AG09319 (cell line): ENCODE results near the gene RAD51D.

Source experiments
- DNase-seq: peaks from one replicate; pipeline ENCODE4 v3.0.0-alpha.2; 2010; ENCODE audit warnings: low read depth; ENCODE audit errors: extremely low read depth
- TF ChIP-seq, protein P1 (sequence below): IDR thresholded peaks from 2 replicates; pipeline ENCODE4 v1.5.1; 2011; ENCODE audit warnings: low read depth, mild to moderate bottlenecking, inconsistent platforms, low read length, moderate library complexity

Gene RAD51D

DNA sequence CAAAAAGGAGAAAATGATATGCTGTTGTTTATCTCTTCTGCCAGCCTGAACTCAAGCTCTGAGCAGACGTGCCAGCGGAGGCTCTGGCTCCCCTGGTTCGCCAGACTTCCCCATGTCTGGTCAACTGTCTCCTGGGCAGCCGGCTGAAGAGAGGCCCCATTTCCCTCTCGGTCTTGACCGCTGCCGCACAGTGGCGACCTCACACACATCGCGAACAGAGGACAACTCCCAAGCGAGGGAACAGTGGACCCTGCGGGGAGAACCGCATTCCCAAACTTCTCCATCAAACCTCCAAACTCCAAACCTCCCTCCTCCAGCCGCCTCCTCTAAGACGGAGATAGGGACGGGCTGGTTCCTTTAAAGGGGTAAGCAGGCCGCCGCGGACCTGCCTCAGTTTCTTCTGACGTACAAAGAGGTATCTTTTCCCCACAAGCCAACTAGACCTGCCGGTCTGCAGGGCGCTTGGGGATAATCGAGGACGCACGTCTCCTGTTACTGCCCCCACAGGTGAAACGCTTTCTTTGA, 31.2 kb downstream of the RAD51D start:
- TF ChIP-seq, protein P1, sequence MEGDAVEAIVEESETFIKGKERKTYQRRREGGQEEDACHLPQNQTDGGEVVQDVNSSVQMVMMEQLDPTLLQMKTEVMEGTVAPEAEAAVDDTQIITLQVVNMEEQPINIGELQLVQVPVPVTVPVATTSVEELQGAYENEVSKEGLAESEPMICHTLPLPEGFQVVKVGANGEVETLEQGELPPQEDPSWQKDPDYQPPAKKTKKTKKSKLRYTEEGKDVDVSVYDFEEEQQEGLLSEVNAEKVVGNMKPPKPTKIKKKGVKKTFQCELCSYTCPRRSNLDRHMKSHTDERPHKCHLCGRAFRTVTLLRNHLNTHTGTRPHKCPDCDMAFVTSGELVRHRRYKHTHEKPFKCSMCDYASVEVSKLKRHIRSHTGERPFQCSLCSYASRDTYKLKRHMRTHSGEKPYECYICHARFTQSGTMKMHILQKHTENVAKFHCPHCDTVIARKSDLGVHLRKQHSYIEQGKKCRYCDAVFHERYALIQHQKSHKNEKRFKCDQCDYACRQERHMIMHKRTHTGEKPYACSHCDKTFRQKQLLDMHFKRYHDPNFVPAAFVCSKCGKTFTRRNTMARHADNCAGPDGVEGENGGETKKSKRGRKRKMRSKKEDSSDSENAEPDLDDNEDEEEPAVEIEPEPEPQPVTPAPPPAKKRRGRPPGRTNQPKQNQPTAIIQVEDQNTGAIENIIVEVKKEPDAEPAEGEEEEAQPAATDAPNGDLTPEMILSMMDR: peak; percentile 11
- DNase-seq: no peak

DNA sequence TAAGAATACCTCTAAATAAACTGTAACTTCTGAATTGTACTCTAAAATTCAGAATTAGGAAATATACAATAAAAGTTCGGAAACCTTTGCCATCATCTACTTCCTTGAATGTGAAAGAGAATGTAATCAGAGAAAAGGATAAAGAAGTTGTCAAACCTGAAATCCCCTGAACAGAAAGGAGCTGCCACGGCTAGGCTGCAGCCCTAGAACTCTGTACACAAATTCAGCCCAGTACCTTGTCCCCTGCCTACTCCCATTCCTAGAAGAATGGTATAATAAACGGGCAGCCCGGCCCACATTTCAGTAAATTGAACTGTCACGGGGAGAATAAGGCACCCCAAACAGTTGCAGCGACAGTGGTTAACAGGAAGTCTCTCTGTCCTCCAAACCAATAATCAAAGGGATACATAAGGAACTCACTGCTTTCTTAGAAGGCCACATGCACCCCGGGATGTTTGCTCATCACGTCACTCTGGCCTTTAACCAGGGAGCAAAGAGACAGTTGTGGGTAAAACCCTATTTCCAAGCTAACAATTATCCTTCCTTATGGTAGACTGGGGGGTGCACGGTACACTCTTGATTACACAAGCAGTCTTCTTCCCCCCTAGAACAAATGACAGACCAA, 31.8 kb downstream of the RAD51D start:
- TF ChIP-seq, protein P1: no peak
- DNase-seq: no peak

DNA sequence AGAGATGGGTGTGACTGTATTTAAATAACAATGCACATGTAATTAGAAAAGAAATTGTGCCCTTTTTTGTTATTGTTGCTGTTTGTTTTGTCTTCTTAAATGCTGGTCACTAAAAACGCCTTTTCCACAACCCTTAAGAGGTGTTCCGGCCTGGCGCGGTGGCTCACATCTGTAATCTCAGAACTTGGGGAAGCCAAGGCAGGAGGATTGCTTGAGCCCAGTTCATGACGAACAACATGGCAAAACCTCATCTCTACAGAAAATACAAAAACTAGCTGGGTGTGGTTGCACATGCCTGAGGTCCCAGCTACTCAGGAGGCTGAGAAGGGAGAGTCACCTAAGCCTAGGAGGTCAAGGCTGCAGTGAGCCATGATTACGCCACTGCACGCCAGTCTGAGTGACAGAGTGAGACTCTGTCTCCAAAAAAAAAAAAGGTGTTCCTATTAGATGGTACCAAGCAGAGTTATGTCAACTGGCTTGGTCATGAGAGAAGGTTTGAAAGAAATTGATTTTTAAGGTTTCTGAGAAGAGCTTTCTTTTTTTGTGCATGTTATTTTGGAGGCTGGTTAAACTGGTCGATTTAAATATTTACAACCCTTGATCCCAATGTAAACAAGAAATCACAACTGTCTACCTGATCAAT, 32.6 kb downstream of the RAD51D start:
- DNase-seq: no peak
- TF ChIP-seq, protein P1: no peak

DNA sequence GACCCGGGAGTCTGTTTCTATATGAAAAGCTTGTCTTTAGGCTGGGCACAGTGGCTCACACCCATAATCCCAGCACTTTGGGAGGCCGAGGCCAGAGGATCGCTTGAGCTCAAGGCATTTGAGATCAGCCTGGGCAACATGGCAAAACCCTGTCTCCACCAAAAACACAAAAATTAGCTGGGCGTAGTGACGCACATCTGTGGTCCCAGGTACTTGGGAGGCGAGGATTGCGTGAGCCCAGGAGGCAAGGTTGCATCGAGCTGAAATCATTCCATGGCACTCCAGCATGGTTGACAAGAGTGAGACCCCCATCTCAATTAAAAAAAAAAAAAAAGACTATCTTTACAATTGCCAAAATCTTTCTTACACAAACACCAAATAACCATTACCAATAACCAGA, 33.5 kb downstream of the RAD51D start:
- TF ChIP-seq, protein P1: no peak
- DNase-seq: no peak

DNA sequence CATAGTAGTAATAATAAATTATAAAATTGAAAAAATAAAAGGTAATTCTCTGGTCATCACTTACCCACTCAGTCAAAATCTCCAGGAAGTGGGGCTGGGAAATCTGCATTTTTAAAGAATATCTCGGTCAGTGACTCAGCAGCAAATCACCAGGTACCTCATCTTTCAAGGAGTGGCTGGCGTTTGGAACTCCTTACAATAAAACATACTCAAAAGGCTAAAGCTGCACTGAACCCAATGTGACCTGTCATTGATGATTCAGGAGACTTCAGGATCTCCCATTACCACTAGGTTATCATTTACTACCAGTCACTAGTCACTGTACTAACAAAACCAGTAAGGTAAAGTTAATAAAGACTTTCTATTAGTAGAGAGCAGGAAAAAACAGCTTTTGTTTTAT, 34.7 kb downstream of the RAD51D start:
- DNase-seq: no peak
- TF ChIP-seq, protein P1: no peak

DNA sequence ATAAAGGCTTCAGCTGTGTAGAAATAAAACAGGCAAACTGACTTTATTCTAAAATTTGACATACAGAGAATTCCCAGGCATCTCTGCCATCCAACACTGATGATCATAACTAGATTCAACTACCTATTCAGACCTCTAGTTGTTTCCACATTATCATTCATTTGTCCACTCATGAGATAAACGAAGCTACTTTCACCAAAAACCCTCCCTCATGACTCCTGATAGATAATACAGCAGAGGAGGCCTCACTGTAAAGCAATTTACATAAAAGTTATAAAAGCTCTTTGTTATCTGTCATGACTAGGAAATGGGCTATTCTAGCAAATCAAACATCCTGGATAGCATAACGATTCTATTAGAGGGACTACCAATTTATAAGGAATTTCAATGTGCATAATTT, 36.6 kb downstream of the RAD51D start:
- DNase-seq: no peak
- TF ChIP-seq, protein P1: no peak

DNA sequence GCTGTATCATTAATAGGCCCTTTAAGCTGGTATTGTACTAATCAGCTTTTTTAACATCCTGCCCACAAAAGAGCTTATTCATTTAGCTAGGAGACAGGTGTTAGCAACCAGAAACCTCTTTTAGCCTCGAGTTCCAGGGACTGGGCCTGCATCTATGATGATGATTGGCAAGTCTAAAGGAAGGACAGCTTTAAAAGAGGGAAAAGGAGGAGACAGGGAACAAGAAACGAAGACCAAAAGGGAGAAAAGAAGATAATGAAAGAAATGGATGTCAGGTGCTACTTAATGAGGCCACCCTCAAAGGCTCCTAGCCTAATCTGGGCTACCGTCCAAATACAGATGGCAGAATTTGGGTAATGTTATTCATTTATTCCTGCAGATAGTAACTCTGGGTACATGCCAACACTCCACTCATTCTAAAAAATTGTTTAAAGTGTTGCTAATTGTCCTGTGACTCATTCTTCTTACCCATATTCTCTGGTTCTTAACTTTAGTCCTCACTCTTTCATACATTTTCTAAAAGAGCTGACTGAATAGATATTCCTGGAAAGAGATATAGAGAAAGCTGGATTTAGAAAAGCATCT, 37.5 kb downstream of the RAD51D start:
- DNase-seq: no peak
- TF ChIP-seq, protein P1: no peak
